ENCODE data around the gene CIAO1.

Gene CIAO1

DNA sequence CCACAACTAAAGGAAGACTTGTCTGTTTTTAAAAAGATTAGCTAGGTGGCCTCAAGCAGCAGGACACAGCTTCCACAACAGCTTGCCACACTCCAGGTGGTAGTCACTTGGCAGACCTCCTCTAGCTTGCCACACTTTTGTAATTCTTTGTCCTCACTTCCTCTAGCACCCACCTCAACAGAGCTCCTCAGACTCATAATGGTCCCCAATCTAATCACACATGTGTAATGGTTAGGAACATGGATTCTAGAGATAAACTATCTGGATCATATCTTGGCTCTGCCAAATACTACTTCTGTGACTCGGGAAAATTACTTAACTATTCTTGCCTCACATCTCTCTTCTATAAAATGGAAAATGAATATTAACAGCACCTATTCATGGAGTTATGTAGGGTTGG, 35.8 kb downstream of the CIAO1 start:
- no peak for DNase-seq (ENCODE audit: extremely low read depth, low read depth)
- TF ChIP-seq, protein P1, sequence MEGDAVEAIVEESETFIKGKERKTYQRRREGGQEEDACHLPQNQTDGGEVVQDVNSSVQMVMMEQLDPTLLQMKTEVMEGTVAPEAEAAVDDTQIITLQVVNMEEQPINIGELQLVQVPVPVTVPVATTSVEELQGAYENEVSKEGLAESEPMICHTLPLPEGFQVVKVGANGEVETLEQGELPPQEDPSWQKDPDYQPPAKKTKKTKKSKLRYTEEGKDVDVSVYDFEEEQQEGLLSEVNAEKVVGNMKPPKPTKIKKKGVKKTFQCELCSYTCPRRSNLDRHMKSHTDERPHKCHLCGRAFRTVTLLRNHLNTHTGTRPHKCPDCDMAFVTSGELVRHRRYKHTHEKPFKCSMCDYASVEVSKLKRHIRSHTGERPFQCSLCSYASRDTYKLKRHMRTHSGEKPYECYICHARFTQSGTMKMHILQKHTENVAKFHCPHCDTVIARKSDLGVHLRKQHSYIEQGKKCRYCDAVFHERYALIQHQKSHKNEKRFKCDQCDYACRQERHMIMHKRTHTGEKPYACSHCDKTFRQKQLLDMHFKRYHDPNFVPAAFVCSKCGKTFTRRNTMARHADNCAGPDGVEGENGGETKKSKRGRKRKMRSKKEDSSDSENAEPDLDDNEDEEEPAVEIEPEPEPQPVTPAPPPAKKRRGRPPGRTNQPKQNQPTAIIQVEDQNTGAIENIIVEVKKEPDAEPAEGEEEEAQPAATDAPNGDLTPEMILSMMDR (IDR thresholded peaks at IDR 0.05; ENCODE audit: low read depth, low read length, missing control alignments) = no peak
- H3K4me3 ChIP-seq (replicated peaks; ENCODE audit: low read depth, low read length) = no peak overlapping the region

DNA sequence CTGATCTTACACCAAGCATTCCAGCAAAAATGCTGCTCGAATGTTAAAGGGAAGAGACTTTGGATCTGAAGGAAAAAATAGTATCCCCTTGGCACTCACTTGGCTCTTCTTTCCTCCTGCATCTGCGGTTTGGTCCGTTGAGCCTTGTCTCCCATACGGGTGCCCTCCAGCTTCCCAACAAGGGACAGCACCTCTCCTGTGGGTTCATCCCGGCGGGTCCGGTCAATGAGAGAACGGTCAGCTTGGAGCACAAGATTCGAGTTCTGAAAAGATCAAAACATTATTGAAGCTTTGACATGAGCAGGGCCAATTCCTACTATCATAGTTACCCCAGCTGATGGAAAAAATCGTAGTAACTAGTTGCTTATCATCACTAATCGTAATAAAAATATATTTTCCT, 38.6 kb downstream of the CIAO1 start:
- no peak for DNase-seq (ENCODE audit: extremely low read depth, low read depth)
- TF ChIP-seq, protein P1 (IDR thresholded peaks at IDR 0.05; ENCODE audit: low read depth, low read length, missing control alignments) = no peak
- H3K4me3 ChIP-seq (replicated peaks; ENCODE audit: low read depth, low read length) = peak overlapping the region; percentile 97

DNA sequence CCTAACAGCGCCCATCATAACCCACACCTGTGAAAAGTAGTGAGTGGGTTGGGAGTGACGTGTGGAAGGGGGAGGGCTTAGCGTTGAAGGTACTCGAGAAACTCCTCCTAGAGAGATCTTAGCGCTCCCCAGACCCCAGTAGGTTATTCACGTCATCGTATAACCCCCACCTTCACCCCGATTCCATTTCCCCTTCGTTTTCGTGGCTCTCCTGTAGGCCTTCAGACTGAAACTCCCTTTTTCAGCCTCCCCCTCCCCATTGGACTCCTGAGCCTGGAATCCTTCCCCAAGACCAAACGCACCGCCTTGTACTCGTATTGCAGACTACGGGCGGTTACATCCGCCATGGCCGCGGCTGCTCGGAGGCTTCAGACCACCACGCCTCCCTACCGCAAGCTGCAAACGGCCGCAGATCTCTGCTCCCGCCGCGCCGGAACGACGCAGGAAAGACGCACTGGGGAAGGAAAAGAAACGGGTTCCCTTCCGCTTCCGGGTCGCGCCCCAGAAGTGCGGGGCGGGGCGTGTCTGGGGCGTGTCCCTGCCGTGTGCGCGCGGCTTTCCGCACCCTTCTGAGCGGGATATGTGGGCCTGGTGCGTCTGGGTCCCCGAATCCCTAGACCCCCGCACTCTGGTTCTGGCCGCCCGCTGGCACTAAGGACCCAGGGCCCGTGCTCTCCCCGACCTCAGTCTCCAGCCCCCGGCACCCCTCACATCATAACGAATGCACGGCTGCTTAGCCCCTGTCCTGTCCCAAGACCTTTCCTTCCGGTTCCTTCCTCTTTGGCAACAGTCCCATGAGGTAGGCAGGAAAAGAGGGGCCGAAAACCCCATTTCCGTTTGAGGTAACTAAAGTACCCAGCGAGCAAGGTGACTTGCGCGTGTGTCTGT, 39.3 kb downstream of the CIAO1 start, which contains the start of gene SNRNP200:
Gene SNRNP200 (minus strand): TSS at position 456 of the 888 bp plus-strand sequence. CDS start 109 bp downstream, at position 347.
- peak; percentile 44 for DNase-seq (ENCODE audit: extremely low read depth, low read depth)
- H3K4me3 ChIP-seq (replicated peaks; ENCODE audit: low read depth, low read length) = peak within 1 kb of the TSS; percentile 97
- TF ChIP-seq, protein P1 (IDR thresholded peaks at IDR 0.05; ENCODE audit: low read depth, low read length, missing control alignments) = no peak

DNA sequence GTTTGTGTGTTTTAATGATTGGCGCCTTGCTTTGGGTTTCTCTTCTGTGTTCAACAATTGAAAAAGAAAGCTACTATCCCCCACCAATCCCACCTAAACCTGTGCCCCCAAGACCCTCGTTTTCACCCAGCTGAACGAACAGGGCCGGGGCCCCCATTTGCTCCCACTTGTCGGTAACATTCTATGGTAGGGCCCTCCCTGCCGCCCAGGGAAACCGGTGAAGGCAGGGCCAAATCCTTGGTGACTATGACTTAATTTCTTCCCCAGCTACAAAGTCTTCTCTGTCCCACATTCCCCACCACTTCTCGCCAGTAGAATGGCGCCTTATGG, 39.9 kb downstream of the CIAO1 start:
- peak overlapping the region; percentile 97 for H3K4me3 ChIP-seq (replicated peaks; ENCODE audit: low read depth, low read length)
- no peak for DNase-seq (ENCODE audit: extremely low read depth, low read depth)
- TF ChIP-seq, protein P1 (IDR thresholded peaks at IDR 0.05; ENCODE audit: low read depth, low read length, missing control alignments) = no peak

DNA sequence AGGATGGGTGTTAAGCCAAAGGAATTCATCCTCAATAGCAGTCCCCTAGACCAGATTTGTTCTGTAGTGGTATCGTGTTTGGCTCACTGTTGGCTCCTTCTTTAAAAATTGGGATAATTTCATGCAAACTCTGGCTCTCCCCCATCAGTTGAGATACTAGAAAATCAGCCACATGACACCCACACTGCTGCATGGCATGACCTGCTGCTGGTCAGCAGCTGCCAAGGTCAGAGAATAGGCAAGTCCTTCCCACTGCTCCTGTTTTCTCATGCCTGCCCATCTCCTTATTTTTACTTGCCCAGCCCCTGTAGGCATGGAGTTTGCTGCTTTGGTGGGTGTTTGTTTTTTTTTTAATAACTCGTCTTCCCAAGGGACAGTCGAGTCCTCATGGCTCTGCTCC, 40.3 kb downstream of the CIAO1 start:
- peak overlapping the region; percentile 97 for H3K4me3 ChIP-seq (replicated peaks; ENCODE audit: low read depth, low read length)
- TF ChIP-seq, protein P1 (IDR thresholded peaks at IDR 0.05; ENCODE audit: low read depth, low read length, missing control alignments) = no peak
- no peak for DNase-seq (ENCODE audit: extremely low read depth, low read depth)

DNA sequence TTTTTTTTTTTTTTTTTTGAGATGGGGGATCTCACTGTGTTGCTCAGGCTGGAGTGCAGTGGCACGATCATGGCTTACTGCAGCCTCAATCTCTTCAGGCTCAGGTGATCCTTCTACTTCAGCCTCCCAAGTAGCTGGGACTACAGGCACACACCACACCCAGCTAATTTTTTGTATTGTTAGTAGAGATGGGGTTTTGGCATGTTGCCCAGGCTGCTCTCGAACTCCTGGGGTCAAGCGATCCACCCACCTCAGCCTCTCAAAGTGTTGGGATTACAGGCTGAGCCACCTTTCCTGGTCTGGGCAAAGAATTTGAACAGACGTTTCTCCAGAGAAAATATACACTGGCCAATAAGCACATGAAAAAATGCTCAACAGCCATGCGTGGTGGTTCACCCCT, 42.2 kb downstream of the CIAO1 start:
- TF ChIP-seq, protein P1 (IDR thresholded peaks at IDR 0.05; ENCODE audit: low read depth, low read length, missing control alignments) = no peak
- H3K4me3 ChIP-seq (replicated peaks; ENCODE audit: low read depth, low read length) = no peak overlapping the region
- DNase-seq (ENCODE audit: extremely low read depth, low read depth) = no peak

Data from HFF-Myc (cell line).